GM21423 (cell line): ENCODE data around the gene SLC9A3.

ENCODE experiments used
- ATAC-seq: cut with Tn5 transposase; IDR thresholded peaks from one replicate; pipeline ENCODE4 v1.9.1; 2021; ENCODE audit warnings: mild to moderate bottlenecking, moderate library complexity; ENCODE audit not compliant: unreplicated experiment

The SLC9A3 gene

DNA sequence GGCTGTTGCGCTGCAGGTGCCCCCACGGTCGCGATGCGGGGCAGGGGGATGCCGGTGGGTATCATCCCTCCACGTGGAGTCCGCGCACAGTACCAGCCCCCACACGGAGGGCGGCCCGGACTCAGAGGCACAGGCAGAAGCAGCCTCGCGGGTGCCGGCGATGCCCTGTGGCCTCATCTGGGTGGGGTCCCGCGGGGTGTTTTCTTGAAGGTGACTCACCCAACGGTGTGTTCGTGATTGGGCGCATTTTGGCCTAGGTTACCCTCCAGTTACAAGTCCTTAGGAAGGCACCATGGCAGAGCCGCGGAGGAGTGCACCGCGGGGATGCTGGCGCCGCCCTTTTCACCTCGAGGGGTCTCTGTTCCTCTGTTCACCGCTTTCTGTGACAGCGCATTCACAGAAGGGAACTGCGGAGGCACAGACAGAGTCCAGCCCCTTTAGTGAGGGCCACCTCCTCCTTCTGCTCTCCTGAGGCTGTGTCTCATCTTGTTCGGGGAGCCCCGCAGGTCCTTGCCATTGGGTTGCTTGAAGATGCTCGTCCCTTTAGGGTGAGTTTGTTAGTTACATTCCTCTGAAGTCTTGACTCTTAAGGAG, 102.9 kb downstream of the SLC9A3 start:
- ATAC-seq, result no peak

DNA sequence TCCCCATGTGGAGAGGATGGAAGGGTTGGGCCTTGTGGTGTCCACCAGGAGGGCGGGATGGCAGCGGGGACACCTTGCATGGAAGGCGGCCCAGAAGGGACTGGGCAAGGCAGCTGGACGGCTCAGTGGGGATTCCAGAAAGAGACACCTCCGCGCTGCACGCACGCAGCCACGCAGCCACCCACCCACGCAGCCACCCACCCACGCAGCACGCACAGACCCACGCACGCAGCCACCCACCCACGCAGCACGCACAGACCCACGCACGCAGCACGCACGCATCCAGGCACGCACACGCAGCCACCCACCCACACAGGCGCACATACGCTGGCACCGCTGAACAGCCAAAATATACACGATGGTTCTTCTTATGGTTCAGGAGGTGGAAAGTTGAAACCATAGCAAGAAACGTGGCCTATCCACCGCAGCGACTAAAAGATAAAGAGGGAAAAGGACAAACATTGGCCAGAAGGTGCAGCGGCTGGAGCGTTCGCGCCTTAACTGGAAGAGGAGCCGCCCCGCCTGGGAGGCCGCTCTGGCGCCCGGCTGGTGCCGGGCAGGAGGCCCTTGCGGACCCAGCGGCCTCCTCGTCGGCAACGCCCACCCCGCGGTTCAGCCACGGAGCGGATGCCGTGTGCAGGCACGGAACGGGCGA, 103.5 kb downstream of the SLC9A3 start:
- no peak for ATAC-seq
